GM19043 (cell line): ENCODE results near the gene STARD8.
"Not testable (repeated sequence)": the region's sequence is repeated elsewhere in the genome, so short reads cannot be mapped to it uniquely, and the experiment has no call there.

Experiments
- ATAC-seq: cut with Tn5 transposase; IDR thresholded peaks from one replicate; pipeline ENCODE4 v1.9.1; 2021; ENCODE audit warnings: low read depth; ENCODE audit not compliant: unreplicated experiment

STARD8 gene

GRCh38 chrX:68647156-68647957 is at the start of gene STARD8:
Gene STARD8, plus strand, starts transcription at chrX:68647666. Its CDS starts 217 bp downstream, at chrX:68647883.
- ATAC-seq = no peak

DNA sequence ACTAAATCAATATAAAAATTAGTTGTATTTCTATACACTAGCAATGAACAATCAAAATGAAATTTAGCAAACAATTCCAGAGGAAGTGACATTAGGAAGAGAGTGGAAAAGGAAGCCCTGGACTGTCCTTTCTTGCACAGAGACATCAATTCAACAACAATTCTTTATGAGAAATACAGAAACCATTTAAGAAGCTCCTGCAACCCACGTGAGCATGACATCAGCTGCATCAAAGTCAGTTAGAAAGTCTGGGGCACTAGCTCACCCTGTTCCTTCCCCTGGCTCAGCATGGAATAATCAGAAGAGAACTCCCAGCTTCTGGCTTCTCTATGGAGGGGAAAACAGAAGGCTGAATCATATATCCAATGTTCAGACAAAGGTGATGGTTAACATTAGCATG is 48.6 kb upstream of the STARD8 start:
- ATAC-seq = no peak

DNA sequence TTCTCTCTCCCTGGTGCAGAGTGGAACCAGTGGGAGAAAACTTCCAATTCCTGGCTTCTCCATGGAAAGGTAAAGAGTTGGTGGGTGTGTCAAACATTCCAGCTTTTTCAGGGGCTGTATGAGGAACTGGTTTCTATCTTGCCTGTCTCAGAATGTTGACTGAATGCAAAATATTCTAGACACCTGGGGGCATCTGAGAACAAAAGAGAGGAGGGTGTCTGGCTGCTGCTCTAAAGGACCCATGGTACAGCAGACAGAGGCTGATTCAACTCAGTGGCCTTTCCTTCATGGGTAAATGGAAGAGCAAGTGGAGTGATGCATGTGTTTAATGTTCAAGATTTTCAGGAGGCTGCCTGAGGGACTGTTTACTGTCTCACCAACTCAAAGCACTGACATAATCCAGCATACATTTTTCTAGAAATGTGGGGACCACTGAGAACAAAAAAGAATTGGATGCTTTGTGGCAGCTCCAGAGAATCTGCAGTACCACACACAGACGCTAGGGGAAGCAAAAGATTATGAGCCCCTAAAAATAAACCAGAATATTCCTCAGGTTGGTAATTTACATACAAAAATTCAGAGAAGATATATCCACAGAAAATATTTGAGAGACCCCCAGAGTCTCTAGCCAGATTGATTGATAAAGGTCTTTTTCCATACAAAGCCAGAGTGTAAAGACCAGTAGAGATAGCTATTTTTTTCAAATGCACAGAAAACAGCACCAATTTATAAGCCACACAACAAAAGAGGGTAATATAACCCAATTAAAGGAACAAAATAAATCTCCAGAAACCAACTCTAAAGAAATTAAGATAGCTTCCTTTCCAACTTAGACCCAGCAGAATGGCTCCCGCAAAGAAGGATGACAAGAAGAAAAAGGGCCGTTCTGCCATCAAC is 48.0 kb upstream of the STARD8 start:
- no peak for ATAC-seq

GRCh38 chrX:68604216-68604615 is 43.2 kb upstream of the STARD8 start:
- not testable (repeated sequence) for ATAC-seq

DNA sequence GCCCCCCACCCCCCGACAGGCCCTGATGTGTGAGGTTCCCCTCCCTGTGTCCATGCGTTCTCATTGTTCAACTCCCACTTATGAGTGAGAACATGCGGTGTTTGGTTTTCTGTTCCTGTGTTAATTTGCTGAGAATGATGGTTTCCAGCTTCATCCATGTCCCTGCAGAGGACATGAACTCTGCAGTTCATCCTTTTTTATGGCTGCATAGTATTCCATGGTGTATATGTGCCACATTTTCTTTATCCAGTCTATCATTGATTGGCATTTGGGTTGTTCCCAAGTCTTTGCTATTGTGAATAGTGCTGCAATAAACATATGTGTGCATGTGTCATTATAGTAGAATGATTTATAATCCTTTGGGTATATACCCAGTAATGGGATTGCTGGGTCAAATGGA is 32.7 kb upstream of the STARD8 start:
- ATAC-seq = not testable (repeated sequence)

DNA sequence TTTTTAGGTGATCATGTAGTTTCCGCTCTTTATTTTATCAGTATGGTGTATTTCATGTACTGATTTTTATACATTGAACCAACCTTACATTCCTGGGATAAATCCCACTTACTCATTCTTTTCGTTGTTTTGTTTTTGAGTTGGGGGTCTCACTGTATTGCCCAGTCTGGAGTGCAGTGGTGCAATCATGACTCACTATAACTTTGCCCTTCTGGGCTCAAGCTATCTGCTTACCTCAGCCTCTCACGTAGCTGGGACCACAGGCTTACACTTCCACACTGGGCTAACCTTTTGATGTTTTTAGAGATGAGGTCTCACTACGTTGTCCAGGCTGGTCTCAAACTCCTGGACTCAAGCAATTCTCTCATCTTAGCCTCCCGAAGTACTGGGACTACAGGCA is 19.5 kb upstream of the STARD8 start:
- no peak for ATAC-seq

DNA sequence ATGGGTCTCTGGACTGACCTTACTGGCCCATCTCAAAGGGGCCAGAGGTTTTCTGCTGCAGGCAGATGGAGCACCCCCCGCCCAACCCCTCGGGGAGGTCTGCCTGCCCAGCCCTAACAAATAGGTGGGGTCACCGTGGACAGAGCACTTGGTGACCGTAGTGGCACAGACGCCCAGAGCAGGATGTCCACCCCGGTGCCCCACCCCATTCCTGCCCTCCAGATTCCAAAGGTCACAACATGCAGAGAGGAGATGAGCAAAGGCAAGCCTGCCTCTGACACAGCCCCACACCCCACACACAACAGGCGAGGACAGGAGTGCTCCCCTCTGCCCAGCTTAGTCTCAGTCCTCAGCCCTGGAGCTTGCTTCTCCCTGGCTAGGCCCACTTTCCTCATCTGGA is 17.5 kb upstream of the STARD8 start:
- ATAC-seq = not testable (repeated sequence)

DNA sequence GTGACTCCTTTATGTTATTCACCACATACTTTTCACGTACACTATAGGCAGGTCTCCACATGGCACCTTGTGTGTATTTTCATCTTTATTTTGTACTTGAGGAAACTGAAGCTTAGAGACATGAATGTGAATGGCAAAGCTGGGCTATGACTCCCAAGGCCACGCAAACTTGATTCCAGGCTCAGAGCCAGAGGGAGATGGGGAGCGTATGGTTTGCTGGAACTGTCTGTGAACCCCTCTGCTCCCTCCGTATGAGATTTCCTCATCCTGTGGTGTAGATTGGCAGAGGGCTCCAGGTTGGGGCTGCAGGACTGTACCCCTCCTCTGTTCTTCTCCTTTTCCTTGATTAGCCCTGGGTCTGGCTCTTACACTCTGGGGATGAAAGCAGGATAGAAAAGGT is 16.1 kb upstream of the STARD8 start:
- no peak for ATAC-seq

DNA sequence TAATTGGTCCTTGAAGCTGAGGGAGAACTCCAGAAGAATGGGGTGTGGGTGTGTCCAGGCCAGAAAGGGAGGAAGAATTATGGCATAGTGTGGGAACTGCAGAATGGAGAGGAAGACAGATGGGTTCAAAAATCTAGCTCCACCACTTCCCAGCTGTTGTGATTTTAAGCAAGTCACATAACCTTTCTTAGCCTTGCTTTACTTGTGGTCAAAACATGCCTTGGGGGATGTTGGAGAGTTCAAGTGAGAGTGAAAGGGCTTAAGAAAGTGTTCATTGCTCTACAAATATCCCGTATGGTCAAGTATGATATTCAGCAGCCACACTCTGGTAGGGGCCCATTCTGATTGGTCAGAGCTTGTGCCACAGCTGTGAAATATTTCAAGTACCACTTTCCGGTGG is 15.0 kb upstream of the STARD8 start:
- no peak for ATAC-seq

- ATAC-seq = no peak
These were observed 13.5 kb upstream of the STARD8 start for GRCh38 chrX:68633981-68634380.

- no peak for ATAC-seq
These were observed 12.7 kb upstream of the STARD8 start for GRCh38 chrX:68634649-68635227.

DNA sequence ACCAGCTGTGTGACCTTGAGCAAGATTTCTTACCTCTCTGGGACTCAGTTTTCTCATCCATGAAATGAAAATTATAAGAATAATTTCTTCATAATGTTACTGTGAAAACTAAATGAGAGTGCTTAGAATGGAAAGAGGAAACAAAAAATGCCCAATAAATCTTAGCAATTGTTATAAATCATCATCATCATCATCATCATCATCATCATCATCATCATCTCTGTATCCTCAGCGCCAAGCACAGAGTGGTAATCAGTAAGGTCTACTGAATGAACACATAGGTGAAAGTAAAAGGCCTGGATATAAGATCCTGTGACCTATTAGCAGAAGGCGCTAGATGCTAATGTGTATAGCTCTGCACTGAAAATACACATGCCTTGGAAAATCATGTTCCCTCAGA is 6.8 kb upstream of the STARD8 start:
- no peak for ATAC-seq

- ATAC-seq = no peak
These were observed 2.6 kb upstream of the STARD8 start for GRCh38 chrX:68644861-68645260.

DNA sequence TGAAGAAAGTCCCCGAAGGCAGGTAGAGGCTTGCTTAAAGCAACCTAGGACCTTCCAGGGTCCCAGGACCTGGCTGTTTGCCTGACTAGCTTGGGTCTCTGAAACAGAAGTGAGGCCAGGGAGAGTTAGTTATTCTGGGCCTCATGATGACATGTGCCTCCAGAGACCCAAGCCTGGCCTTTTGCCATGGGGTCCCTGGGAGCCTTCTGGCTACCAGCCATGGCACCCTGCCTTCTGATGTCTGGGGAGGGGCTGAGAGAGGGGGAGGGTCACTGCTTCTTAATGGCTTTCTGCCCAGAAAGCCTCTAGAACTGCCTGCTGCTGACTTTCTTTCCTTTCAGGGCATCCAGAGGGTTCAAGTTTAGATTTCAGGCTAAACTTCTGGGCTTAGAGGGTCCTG is 1.0 kb upstream of the STARD8 start:
- no peak for ATAC-seq

DNA sequence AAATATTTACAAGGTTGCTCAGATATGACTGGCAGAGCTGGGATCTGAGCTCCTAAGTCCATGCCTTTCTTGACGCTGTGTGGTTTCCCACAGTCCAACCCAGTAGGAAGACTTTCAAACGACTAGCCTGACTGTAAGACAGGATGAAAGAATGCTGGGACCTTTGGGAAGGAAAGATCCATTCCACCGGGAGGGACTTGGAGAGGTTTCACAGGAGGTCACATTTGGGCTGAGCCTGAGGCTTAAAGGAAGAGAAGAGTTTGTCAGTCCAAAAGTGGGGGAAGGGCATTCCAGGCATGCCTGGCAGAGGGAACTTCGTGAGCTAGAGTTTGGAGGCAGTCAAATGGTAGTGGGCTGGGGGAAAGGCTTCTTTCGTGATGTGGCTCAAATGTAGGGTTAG is 1.5 kb downstream of the STARD8 start:
- no peak for ATAC-seq

DNA sequence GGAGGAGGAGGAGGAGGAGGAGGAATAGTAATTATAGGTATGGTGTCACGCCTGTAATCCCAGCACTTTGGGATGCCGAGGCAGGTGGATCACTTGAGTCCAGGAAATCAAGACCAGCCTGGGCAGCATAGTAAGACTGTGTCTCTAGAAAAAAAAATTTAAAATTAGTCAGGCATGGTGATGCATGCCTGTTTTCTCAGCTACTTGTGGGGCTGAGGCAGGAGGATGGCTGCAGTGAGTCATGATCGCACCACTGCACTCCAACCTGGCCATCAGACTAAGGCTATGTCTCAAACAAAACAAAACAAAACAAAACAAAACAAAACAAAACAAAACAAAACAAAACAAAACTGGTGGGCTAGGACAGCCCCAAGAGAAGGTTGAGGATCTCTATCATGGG is 3.0 kb downstream of the STARD8 start:
- ATAC-seq = no peak

- no peak for ATAC-seq
These were observed 3.6 kb downstream of the STARD8 start for GRCh38 chrX:68651110-68651509.

- no peak for ATAC-seq
These were observed 5.1 kb downstream of the STARD8 start for GRCh38 chrX:68652326-68653170.

DNA sequence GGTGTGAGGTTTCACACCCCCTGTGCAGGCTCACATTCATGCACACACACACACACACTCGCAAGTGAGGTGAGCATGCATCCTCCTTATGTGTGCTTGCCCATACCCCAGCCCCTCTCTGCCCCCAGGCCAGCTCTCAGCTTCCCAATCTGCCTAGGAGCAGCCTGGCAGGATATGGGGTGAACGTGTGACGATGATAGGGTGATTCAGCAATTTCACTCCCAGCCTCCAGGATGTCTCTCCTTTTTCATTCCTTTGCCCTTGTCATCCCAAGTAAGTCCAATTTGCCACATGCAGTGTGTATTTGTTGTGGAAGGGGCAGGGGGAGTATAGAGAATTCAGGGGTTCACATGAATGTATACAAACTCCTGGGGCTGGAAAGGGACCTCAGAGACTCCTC is 7.2 kb downstream of the STARD8 start:
- ATAC-seq = no peak

- ATAC-seq = not testable (repeated sequence)
These were observed 9.0 kb downstream of the STARD8 start for GRCh38 chrX:68656473-68656872.
